H9 (cell line): ENCODE results near the gene LTK. TPM values are rescaled to one million over a fixed set of nuclear protein-coding genes. Genes with fewer than 3 reads are reported as not detected.

Experiments used
- DNase-seq: peaks from one replicate; pipeline ENCODE4 v3.0.0-alpha.2; 2017
- H2AFZ ChIP-seq: one replicate; pipeline ENCODE4 v1.6.1; 2013; ENCODE audit warnings: mild to moderate bottlenecking, low read length, control low read depth, moderate library complexity
- H2AK5ac ChIP-seq: 2 replicates; pipeline ENCODE4 v1.6.1; 2013; ENCODE audit warnings: low read length, control low read depth, mixed read lengths; ENCODE audit not compliant: insufficient read length
- H2BK120ac ChIP-seq: one replicate; pipeline ENCODE4 v1.6.1; 2013; ENCODE audit warnings: low read depth, mild to moderate bottlenecking, low read length, control low read depth, inconsistent platforms; ENCODE audit not compliant: poor library complexity, severe bottlenecking
- H2BK12ac ChIP-seq: 2 replicates; pipeline ENCODE4 v1.6.1; 2013; ENCODE audit warnings: low read length, control low read depth, mixed read lengths, low read depth; ENCODE audit not compliant: insufficient read length
- H2BK15ac ChIP-seq: 2 replicates; pipeline ENCODE4 v1.6.1; 2013; ENCODE audit warnings: low read depth, low read length, control low read depth
- H2BK20ac ChIP-seq: one replicate; pipeline ENCODE4 v1.6.1; 2013; ENCODE audit warnings: low read depth, mild to moderate bottlenecking, low read length, control low read depth, inconsistent platforms; ENCODE audit not compliant: poor library complexity, severe bottlenecking
- H2BK5ac ChIP-seq: 2 replicates; pipeline ENCODE4 v1.6.1; 2013; ENCODE audit warnings: low read length, control low read depth, mixed read lengths; ENCODE audit not compliant: insufficient read length
- H3K14ac ChIP-seq: 2 replicates; pipeline ENCODE4 v1.6.1; 2013; ENCODE audit warnings: low read length, control low read depth; ENCODE audit not compliant: insufficient read depth
- H3K18ac ChIP-seq: 2 replicates; pipeline ENCODE4 v1.6.1; 2013; ENCODE audit warnings: low read depth, mild to moderate bottlenecking, mixed read lengths, low read length, control low read depth; ENCODE audit not compliant: insufficient read length
- H3K23ac ChIP-seq: 2 replicates; pipeline ENCODE4 v1.6.1; 2013; ENCODE audit warnings: low read length, control low read depth, mixed read lengths, low read depth; ENCODE audit not compliant: insufficient read length
- H3K23me2 ChIP-seq: 2 replicates; pipeline ENCODE4 v1.6.1; 2013; ENCODE audit warnings: low read depth, mild to moderate bottlenecking, mixed read lengths, low read length, control low read depth; ENCODE audit not compliant: insufficient read length, poor library complexity, severe bottlenecking
- H3K27ac ChIP-seq: 2 replicates; pipeline ENCODE4 v1.5.1; 2013; ENCODE audit warnings: low read length, control low read depth, mixed read lengths, low read depth; ENCODE audit not compliant: insufficient read length
- H3K27me3 ChIP-seq: 2 replicates; pipeline ENCODE4 v1.6.1; 2013; ENCODE audit warnings: low read length, control low read depth, inconsistent platforms; ENCODE audit not compliant: insufficient read depth
- H3K4ac ChIP-seq: 2 replicates; pipeline ENCODE4 v1.6.1; 2013; ENCODE audit warnings: low read depth, mild to moderate bottlenecking, control low read depth, inconsistent platforms, low read length, moderate library complexity
- H3K4me1 ChIP-seq: 2 replicates; pipeline ENCODE4 v1.6.1; 2013; ENCODE audit warnings: low read length, control low read depth, inconsistent platforms; ENCODE audit not compliant: insufficient read depth
- H3K4me2 ChIP-seq: 2 replicates; pipeline ENCODE4 v1.6.1; 2013; ENCODE audit warnings: low read length, control low read depth, mixed read lengths; ENCODE audit not compliant: insufficient read length, insufficient read depth
- H3K56ac ChIP-seq: 2 replicates; pipeline ENCODE4 v1.6.1; 2013; ENCODE audit warnings: low read depth, mild to moderate bottlenecking, mixed read lengths, low read length, control low read depth; ENCODE audit not compliant: insufficient read length
- H3K79me1 ChIP-seq: 2 replicates; pipeline ENCODE4 v1.6.1; 2013; ENCODE audit warnings: low read depth, mild to moderate bottlenecking, moderate library complexity, low read length, control low read depth, inconsistent platforms; ENCODE audit not compliant: insufficient read depth, poor library complexity, severe bottlenecking
- H3K79me2 ChIP-seq: 2 replicates; pipeline ENCODE4 v1.6.1; 2013; ENCODE audit warnings: low read length, control low read depth, inconsistent platforms; ENCODE audit not compliant: insufficient read depth
- H3K9ac ChIP-seq: 2 replicates; pipeline ENCODE4 v1.6.1; 2013; ENCODE audit warnings: low read length, control low read depth, mixed read lengths; ENCODE audit not compliant: insufficient read length; ENCODE audit errors: extremely low read depth
- H3K9me3 ChIP-seq: one replicate; pipeline ENCODE4 v1.6.1; 2013; ENCODE audit warnings: low read depth, low read length, inconsistent platforms; ENCODE audit not compliant: control insufficient read depth
- H3T11ph ChIP-seq: one replicate; pipeline ENCODE4 v1.6.1; 2013; ENCODE audit warnings: mild to moderate bottlenecking, low read length, control low read depth, inconsistent platforms
- H4K20me1 ChIP-seq: one replicate; pipeline ENCODE4 v1.6.1; 2013; ENCODE audit not compliant: control insufficient read depth, insufficient read length, insufficient read depth
- H4K5ac ChIP-seq: 2 replicates; pipeline ENCODE4 v1.6.1; 2013; ENCODE audit warnings: low read depth, mild to moderate bottlenecking, mixed read lengths, low read length, control low read depth; ENCODE audit not compliant: insufficient read length
- H4K8ac ChIP-seq: replicated peaks from 2 replicates; pipeline ENCODE4 v1.6.1; 2013; ENCODE audit warnings: low read length, control low read depth, mixed read lengths, low read depth; ENCODE audit not compliant: insufficient read length
- H4K91ac ChIP-seq: 2 replicates; pipeline ENCODE4 v1.6.1; 2013; ENCODE audit warnings: low read depth, mild to moderate bottlenecking, moderate library complexity, mixed read lengths, low read length, control low read depth; ENCODE audit not compliant: insufficient read length
- H3K27ac Mint-ChIP-seq, 3 experiments: 2 replicates in 2 of 3; 3 replicates in 1 of 3; pipeline ENCODE4 v1.8.0; 2020 to 2021; ENCODE audit warnings: mixed read lengths in 3 of 3, mild to moderate bottlenecking in 1 of 3, moderate library complexity in 1 of 3
- H3K27me3 Mint-ChIP-seq: 2 replicates; pipeline ENCODE4 v1.8.0; 2021; ENCODE audit warnings: low read depth, mild to moderate bottlenecking, moderate library complexity, mixed read lengths
- H3K36me3 Mint-ChIP-seq, 3 experiments: 2 replicates in 2 of 3; 3 replicates in 1 of 3; pipeline ENCODE4 v1.8.0; 2020 to 2021; ENCODE audit warnings: low read depth in 3 of 3, mixed read lengths in 3 of 3; ENCODE audit not compliant: insufficient read depth in 1 of 3
- H3K4me1 Mint-ChIP-seq, 2 experiments: 2 replicates each; pipeline ENCODE4 v1.8.0; 2020; ENCODE audit warnings: mixed read lengths in 2 of 2
- H3K4me3 Mint-ChIP-seq, 2 experiments: 2 replicates in 1 of 2; 3 replicates in 1 of 2; pipeline ENCODE4 v1.8.0; 2020 to 2021; ENCODE audit warnings: mild to moderate bottlenecking in 2 of 2, mixed read lengths in 2 of 2, moderate library complexity in 1 of 2
- H3K9me3 Mint-ChIP-seq, 2 experiments: 2 replicates in 1 of 2; 3 replicates in 1 of 2; pipeline ENCODE4 v1.8.0; 2020; ENCODE audit warnings: mild to moderate bottlenecking in 2 of 2, mixed read lengths in 2 of 2, moderate library complexity in 1 of 2
- WGBS: extraction: QIAGEN DNeasy Blood & Tissue Kit; methylation state at CpG from one replicate; pipeline ENCODE4 v1.1.7; 2013; ENCODE audit warnings: missing lambda C conversion rate, low lambda C conversion rate, mixed read lengths; ENCODE audit not compliant: insufficient read length; ENCODE audit errors: extremely low coverage; 5-methylcytosine and 5-hydroxymethylcytosine counted together
- total RNA-seq: library from RNA; stranded (reverse); gene quantifications from 2 replicates; pipeline ENCODE4 v1.2.1, GENCODE V29; 2021
- TF ChIP-seq, protein P1 (sequence below): fragments of 200-600 bp; sonication (generic); conservative IDR thresholded peaks from 3 replicates; pipeline ENCODE4 v1.8.0; 2021; ENCODE audit warnings: antibody characterized with exemption, mild to moderate bottlenecking

Gene LTK
- total RNA-seq, 1 experiment from 2014 or later: 0.31 TPM

DNA sequence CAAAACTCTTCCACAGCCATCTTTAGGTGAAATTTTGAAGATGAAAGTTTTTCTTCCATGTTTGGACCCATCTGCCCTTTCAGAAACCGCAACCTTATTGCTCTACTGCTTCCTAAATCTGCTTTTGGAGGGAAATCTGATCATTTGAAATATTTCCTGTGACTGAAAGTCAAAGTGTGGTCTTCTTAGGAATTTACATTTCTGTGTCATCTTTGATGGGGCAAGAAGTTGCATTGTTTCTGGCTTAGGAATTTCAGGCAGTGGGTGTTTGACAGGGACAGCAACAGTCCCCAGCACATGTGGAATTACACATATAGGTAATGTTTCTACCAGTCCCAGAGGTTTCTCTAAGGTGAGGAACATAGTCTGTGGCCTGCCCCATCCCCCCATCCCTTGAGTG, 40.1 kb upstream of the LTK start:
- no peak overlapping the region for H4K91ac ChIP-seq
- H3K27ac Mint-ChIP-seq: no peak overlapping the region
- H2BK5ac ChIP-seq: no peak overlapping the region
- H3K4me1 Mint-ChIP-seq: peaks cover 8 to 15% of the 10 kb centered on the region in 2 experiments
- H2AFZ ChIP-seq: no peak overlapping the region
- no peak overlapping the region for H3K27ac ChIP-seq
- peaks cover 6% of the 10 kb centered on the region for H3K23me2 ChIP-seq
- H3K18ac ChIP-seq: no peak overlapping the region
- no peak overlapping the region for H3T11ph ChIP-seq
- H2AK5ac ChIP-seq: no peak overlapping the region
- peak overlapping the region; percentile 47 for H4K8ac ChIP-seq
- H3K79me2 ChIP-seq: no peaks in the 10 kb centered on the region
- no peak overlapping the region for H3K4me2 ChIP-seq
- H3K9ac ChIP-seq: no peak overlapping the region
- H2BK20ac ChIP-seq: no peak overlapping the region
- H3K9me3 ChIP-seq: no peaks in the 10 kb centered on the region
- no CpG with 5 or more reads among the region's 1 CpG for WGBS
- H2BK120ac ChIP-seq: no peak overlapping the region
- DNase-seq: no peak
- H4K5ac ChIP-seq: no peak overlapping the region
- no peak overlapping the region for H3K14ac ChIP-seq
- no peaks in the 10 kb centered on the region; the same call in 1 of the 2 replicates for H3K27me3 ChIP-seq
- no peaks in the 10 kb centered on the region; the same call in 1 of the 2 replicates for H3K4me1 ChIP-seq
- H3K36me3 Mint-ChIP-seq: peaks cover 0 to 5% (median 0%) of the 10 kb centered on the region in 3 experiments; a peak in 1 of 7 replicates
- no peaks in the 10 kb centered on the region for H3K27me3 Mint-ChIP-seq
- H3K23ac ChIP-seq: no peak overlapping the region
- H3K79me1 ChIP-seq: no peaks in the 10 kb centered on the region
- no peak overlapping the region for H2BK12ac ChIP-seq
- H3K4ac ChIP-seq: no peak overlapping the region
- no peaks in the 10 kb centered on the region for H4K20me1 ChIP-seq
- H3K56ac ChIP-seq: no peak overlapping the region
- H3K4me3 Mint-ChIP-seq: no peak overlapping the region
- H2BK15ac ChIP-seq: no peak overlapping the region
- TF ChIP-seq, protein P1, sequence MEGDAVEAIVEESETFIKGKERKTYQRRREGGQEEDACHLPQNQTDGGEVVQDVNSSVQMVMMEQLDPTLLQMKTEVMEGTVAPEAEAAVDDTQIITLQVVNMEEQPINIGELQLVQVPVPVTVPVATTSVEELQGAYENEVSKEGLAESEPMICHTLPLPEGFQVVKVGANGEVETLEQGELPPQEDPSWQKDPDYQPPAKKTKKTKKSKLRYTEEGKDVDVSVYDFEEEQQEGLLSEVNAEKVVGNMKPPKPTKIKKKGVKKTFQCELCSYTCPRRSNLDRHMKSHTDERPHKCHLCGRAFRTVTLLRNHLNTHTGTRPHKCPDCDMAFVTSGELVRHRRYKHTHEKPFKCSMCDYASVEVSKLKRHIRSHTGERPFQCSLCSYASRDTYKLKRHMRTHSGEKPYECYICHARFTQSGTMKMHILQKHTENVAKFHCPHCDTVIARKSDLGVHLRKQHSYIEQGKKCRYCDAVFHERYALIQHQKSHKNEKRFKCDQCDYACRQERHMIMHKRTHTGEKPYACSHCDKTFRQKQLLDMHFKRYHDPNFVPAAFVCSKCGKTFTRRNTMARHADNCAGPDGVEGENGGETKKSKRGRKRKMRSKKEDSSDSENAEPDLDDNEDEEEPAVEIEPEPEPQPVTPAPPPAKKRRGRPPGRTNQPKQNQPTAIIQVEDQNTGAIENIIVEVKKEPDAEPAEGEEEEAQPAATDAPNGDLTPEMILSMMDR: no peak
- H3K9me3 Mint-ChIP-seq: no peaks in the 10 kb centered on the region; a peak in 1 of 5 replicates
